LNCaP clone FGC (cell line): Measurements from ENCODE around the gene DAGLA.

Experiments used
- DNase-seq: peaks from one replicate; pipeline ENCODE4 v3.0.0-alpha.2; 2011; ENCODE audit warnings: low read depth
- H3K4me3 ChIP-seq: 2 replicates; pipeline ENCODE4 v1.5.1; 2011; ENCODE audit warnings: mild to moderate bottlenecking, low read depth, low read length, control low read depth
- TF ChIP-seq, protein P1 (sequence below): IDR thresholded peaks from 2 replicates; pipeline ENCODE4 v1.5.1; 2012; ENCODE audit warnings: mild to moderate bottlenecking; ENCODE audit not compliant: control insufficient read depth, insufficient read depth; ENCODE audit errors: extremely low read depth

The DAGLA gene

DNA sequence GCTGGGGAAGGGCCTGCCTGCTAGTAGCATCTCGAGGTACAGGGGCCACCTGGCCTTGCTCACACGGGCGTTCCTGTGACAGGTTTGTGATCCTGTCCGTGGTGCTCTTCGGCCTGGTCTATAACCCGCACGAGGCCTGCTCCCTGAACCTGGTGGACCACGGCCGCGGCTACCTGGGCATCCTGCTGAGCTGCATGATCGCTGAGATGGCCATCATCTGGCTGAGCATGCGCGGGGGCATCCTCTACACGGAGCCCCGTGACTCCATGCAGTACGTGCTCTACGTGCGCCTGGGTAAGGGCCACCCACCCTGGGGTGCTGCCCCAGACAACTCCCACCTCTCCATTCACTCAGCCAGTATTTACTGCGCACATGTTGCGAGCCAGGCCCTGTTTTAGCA is 40.4 kb downstream of the DAGLA start:
- TF ChIP-seq, protein P1, sequence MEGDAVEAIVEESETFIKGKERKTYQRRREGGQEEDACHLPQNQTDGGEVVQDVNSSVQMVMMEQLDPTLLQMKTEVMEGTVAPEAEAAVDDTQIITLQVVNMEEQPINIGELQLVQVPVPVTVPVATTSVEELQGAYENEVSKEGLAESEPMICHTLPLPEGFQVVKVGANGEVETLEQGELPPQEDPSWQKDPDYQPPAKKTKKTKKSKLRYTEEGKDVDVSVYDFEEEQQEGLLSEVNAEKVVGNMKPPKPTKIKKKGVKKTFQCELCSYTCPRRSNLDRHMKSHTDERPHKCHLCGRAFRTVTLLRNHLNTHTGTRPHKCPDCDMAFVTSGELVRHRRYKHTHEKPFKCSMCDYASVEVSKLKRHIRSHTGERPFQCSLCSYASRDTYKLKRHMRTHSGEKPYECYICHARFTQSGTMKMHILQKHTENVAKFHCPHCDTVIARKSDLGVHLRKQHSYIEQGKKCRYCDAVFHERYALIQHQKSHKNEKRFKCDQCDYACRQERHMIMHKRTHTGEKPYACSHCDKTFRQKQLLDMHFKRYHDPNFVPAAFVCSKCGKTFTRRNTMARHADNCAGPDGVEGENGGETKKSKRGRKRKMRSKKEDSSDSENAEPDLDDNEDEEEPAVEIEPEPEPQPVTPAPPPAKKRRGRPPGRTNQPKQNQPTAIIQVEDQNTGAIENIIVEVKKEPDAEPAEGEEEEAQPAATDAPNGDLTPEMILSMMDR, result no peak
- no peak overlapping the region for H3K4me3 ChIP-seq
- no peak for DNase-seq

DNA sequence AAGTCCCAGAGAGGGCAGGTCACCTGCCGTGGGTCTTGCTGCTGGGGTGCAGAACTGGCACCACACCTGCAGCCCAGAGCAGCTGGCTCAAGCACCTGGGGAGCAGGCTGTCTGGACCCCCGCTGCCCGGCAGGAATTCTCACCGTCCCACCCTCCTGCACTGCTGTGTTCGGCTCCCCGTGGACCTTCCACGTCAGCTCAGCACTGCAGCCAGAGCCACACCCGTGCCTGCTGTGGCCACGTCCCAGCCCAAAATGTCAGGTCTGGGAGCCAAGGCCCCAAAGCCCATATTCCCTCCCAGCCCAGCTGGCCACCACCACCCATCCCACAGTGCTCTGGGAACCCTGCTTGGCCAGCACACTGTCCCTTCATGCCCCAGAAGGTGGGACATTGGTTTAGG is 44.2 kb downstream of the DAGLA start:
- TF ChIP-seq, protein P1, result no peak
- DNase-seq, result no peak
- no peak overlapping the region for H3K4me3 ChIP-seq

DNA sequence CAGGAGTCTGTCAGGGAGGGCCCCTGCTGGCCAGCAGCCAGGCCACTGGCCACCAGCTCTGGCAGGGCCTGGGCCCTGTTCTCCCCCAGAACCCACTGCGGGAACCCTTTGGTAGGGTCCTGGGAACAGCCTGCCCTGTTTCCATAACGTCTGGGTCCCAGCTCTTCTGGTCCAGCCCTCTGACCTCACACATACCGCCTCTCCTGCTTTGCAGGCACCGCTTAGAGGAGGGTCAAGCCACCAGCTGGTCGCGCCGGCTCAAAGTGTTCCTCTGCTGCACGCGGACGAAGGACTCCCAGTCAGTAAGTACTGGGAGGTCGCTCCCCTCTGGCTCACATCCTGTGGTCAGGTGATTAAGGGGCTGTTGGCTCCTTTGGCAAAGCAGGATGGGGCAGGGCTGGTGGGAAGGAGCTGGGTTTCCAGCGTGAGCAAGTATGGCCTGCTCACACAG is 45.6 kb downstream of the DAGLA start:
- DNase-seq, result no peak
- TF ChIP-seq, protein P1, result no peak
- no peak overlapping the region for H3K4me3 ChIP-seq

DNA sequence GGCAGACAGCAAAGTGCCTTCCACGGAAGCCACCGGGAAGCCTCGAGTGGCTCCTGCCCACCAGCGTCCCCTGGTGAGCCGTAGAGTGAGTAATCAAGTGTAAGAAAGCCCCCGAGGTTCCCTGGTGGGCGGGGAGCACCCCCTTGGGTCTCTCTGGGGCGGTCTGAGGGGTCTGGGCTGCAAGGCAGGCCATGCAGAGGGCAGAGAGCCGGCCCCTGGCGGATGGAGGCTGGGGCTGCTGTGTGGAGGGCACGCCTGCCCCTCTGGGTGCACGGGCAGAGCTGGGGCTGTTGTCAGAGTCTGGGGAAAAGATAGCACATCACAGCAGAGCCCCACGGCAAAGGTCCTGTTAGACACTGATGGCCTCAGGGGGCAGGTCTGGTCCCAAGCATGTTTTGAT is 46.6 kb downstream of the DAGLA start:
- DNase-seq, result no peak
- TF ChIP-seq, protein P1, result no peak
- no peak overlapping the region for H3K4me3 ChIP-seq

DNA sequence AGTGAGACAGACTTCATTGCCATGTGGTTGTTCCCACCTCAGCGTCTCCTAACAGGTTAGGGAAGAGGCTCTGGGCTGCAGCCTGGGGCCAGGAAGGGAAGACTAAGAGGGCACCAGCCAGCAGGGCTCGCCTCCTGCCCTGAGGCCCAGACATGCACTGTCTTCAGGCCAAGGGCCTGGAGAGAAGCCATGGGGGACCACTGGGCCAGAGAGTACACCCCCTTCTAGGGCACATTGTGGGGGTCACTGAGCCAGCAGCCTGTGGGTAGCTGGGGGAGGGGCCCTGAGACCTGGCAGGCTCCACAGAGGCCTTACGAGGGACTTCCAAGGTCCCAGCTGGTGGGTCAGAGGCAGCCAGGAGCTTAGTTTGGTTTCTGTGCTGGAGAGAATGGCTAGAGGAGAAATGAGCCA is 47.2 kb downstream of the DAGLA start:
- TF ChIP-seq, protein P1, result no peak
- H3K4me3 ChIP-seq, result no peak overlapping the region
- no peak for DNase-seq

DNA sequence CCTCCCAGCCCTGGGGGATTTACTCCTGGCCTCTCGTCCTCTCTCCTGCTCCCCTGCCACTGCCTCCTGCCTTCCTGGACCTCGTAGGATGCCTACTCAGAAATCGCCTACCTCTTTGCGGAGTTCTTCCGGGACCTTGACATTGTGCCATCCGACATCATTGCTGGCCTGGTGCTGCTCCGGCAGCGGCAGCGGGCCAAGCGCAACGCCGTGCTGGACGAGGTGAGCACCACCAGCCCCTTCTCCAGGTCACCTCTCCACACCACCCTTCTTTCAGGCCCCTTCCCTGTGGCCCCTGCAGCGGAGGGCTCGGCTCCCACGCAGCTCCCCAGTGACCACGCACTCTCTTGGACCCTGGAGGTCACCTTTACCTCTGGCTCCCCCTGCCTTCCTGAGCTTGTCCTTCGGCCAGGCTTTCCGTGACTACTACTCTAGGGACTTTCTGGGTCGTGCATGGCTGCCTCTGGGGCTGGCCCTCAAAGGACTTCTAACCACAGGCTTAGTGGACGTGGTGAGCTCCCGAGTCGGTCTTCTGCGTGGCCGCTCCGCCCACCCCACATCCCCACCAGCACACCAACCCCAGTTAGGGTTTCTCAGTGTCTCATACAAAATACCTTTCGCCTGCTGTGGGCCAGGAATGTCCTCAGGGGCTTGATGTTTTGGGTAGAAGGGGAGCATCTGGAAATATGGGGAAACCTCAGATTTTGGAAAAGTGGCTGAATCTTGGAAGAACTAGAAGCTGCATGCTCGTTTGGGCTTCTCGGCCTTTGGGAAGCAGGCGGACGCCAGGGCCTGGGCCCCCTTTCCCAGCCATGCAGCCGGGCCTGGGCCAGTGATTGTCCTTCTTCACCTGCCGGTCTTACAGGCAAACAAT is 48.1 kb downstream of the DAGLA start:
- no peak overlapping the region for H3K4me3 ChIP-seq
- DNase-seq, result no peak
- TF ChIP-seq, protein P1, result no peak

DNA sequence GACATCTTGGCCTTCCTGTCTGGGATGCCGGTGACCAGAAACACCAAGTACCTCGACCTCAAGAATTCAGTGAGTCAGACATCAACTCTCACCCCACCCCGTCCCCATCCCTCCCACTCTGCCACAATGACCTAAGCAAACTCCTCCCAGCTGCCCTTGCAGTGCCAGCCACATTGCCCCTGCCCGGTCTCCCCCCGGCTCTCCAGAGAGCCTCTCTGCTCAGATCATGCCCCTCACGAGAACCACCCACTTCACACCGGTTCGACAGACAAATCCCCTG is 48.7 kb downstream of the DAGLA start:
- DNase-seq, result no peak
- TF ChIP-seq, protein P1, result no peak
- H3K4me3 ChIP-seq, result no peak overlapping the region
